D721Med (cell line): ENCODE results near the gene KLK3.
"Not testable (repeated sequence)": the region's sequence is repeated elsewhere in the genome, so short reads cannot be mapped to it uniquely, and the experiment has no call there.

Experiments used
- DNase-seq: peaks from one replicate; pipeline ENCODE4 v3.0.0; 2011; ENCODE audit warnings: low spot score; ENCODE audit not compliant: insufficient read length
- FAIRE-seq: peaks from 2 replicates; lab custom pipeline; 2011; peaks lifted over from hg19 to GRCh38; lab: Jason Lieb, UNC
- TF ChIP-seq, protein P1 (sequence below): IDR thresholded peaks from 2 replicates; pipeline ENCODE4 v1.5.1; 2012; ENCODE audit warnings: mild to moderate bottlenecking, control low read depth; ENCODE audit not compliant: insufficient read depth; ENCODE audit errors: missing control alignments

KLK3 gene

GRCh38 chr19:50854636-50855410 is at the start of gene KLK3:
TSS of gene KLK3 (plus strand) at chr19:50854915. CDS start at chr19:50854956, 41 bp downstream.
- FAIRE-seq (no peak), DNase-seq (no peak)
- TF ChIP-seq, protein P1, sequence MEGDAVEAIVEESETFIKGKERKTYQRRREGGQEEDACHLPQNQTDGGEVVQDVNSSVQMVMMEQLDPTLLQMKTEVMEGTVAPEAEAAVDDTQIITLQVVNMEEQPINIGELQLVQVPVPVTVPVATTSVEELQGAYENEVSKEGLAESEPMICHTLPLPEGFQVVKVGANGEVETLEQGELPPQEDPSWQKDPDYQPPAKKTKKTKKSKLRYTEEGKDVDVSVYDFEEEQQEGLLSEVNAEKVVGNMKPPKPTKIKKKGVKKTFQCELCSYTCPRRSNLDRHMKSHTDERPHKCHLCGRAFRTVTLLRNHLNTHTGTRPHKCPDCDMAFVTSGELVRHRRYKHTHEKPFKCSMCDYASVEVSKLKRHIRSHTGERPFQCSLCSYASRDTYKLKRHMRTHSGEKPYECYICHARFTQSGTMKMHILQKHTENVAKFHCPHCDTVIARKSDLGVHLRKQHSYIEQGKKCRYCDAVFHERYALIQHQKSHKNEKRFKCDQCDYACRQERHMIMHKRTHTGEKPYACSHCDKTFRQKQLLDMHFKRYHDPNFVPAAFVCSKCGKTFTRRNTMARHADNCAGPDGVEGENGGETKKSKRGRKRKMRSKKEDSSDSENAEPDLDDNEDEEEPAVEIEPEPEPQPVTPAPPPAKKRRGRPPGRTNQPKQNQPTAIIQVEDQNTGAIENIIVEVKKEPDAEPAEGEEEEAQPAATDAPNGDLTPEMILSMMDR, result no peak

DNA sequence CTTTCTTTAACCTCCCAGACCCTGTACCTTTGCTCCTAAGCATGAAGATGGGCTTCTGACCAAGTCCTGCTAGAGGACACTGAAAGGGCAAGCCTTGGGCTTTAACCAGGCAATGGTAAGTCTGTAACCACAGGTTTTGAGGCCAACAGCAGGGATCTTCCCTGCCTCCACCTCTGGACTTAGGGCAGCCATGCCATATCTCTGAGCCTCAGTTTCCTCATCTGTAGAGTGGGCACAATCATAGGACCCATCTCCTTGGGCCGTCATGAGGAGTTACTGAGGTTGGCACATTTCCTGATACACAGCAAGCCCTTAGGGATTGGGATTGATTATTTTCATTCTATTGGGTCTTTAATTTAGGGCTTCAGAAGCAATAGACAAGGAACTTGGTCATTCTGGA is 45.9 kb upstream of the KLK3 start:
- TF ChIP-seq, protein P1, result no peak
- DNase-seq, result no peak
- no peak for FAIRE-seq

DNA sequence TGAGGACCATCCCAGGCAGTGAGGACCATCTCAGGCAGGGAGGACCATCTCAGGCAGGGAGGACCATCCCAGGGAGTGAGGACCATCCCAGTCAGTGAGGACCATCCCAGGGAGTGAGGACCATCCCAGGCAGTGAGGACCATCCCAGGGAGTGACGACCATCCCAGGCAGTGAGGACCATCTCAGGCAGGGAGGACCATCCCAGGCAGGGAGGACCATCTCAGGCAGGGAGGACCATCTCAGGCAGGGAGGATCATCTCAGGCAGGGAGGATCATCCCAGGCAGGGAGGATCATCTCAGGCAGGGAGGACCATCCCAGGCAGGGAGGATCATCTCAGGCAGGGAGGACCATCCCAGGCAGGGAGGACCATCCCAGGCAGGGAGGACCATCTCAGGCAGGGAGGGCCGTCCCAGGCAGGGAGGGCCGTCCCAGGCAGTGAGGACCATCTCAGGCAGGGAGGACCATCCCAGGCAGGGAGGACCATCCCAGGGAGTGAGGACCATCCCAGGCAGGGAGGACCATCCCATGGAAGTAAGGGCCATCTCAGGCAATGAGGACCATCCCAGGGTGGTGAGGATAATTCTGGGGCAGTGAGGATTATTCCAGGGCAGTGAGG is 43.0 kb upstream of the KLK3 start:
- DNase-seq, FAIRE-seq: not testable (repeated sequence)

GRCh38 chr19:50812474-50812873 is 42.2 kb upstream of the KLK3 start:
- TF ChIP-seq, protein P1, result no peak
- no peak for DNase-seq
- no peak for FAIRE-seq

GRCh38 chr19:50814883-50815282 is 39.8 kb upstream of the KLK3 start:
- DNase-seq (no peak), FAIRE-seq (no peak)
- TF ChIP-seq, protein P1, result no peak

DNA sequence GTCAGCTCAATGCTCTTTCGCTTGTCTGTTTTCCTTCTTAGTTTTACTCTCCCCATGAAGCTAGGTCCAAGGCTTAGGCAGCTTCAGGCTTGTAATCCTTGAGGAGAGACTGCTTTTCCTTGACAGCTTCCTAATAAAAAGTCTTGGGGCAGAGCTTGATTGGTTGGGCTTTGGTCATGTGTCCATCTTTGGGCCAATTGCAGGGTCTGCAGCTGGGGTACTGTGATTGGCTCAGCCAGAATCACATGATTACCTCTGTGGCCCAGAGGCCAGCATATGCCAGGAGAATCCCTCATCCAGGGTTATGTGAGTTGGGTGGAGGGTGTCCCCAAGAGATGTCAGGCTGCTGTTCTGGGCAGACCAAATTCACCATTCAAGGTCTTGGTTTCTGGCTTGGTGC is 39.3 kb upstream of the KLK3 start:
- TF ChIP-seq, protein P1, result no peak
- FAIRE-seq (no peak), DNase-seq (no peak)

DNA sequence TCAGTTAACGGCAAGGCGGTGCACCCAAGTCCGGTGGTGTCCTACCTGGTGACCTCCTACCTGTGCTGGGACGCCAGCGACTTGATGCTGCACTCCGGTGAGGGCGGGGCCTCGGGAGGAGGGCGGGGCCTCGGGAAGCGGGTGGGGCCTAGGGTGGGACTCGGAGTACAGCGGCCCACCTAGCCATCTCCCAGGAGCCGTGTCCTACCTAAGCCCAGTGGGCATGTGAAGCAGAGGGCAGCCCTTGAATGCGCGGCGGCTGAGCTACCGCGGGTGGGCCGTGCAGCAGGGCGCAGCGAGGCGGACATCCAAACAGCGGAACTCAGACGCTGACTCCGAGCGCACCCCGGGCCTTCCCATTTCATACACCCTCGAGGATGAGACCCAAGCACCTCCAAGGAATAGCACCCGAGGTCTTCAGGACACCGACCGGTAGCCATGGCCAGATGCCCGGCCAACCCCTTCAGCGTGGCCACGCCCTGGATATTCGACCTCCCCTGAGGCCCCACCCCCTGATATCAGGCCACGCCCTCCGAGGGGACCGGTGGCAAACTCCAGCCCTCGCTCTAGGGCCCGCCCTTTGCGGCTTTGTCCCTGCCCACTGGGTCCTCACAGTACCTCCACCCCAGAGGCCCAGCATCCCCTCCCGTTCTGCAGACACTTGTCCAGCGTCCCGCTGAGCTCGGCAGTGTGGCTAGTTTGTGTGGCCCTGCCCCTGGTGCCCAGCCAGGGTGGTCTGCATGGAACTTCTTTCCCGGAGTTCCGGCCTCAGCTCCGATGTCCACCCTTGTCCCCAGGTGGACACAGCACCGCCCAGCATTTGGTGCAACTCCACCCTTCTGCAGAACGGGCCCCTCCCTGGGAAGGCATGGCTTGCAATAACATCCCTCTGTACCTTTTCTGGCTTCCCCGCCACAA is 36.5 kb upstream of the KLK3 start:
- no peak for FAIRE-seq
- TF ChIP-seq, protein P1, result no peak
- no peak for DNase-seq
